Cardiac muscle cell (in vitro differentiated cells and primary cell): ENCODE measurements around the gene ITGA8. TPM values are rescaled to one million over a fixed set of nuclear protein-coding genes. Genes with fewer than 3 reads are reported as not detected.
"Not testable (repeated sequence)": the region's sequence is repeated elsewhere in the genome, so short reads cannot be mapped to it uniquely, and the experiment has no call there.

Source experiments
- DNase-seq, 2 donors: peaks; one replicate each; pipeline versions ENCODE4 v3.0.0 to v3.0.0-alpha.2; 2010 to 2017; ENCODE audit warnings: low read depth in 1 of 2, low spot score in 1 of 2
- H3K27ac ChIP-seq: fragments of 200-600 bp; sonication (generic); 2 replicates; pipeline ENCODE4 v1.5.1; 2016
- H3K27me3 ChIP-seq: fragments of 200-600 bp; sonication (generic); 2 replicates; pipeline ENCODE4 v1.6.0; 2016; ENCODE audit warnings: control low read depth
- H3K36me3 ChIP-seq: fragments of 200-600 bp; sonication (generic); 2 replicates; pipeline ENCODE4 v1.5.1; 2016; ENCODE audit warnings: control low read depth
- H3K4me1 ChIP-seq: fragments of 200-600 bp; sonication (generic); 2 replicates; pipeline ENCODE4 v1.8.1; 2017; ENCODE audit warnings: low read depth, mild to moderate bottlenecking, mixed run types
- H3K4me3 ChIP-seq: fragments of 200-600 bp; sonication (generic); 2 replicates; pipeline ENCODE4 v1.5.1; 2016; ENCODE audit warnings: mild to moderate bottlenecking
- H3K9me3 ChIP-seq: fragments of 200-600 bp; sonication (generic); 2 replicates; pipeline ENCODE4 v1.5.1; 2017; ENCODE audit warnings: low read depth, mild to moderate bottlenecking, control low read depth
- CTCF ChIP-seq: IDR thresholded peaks from 2 replicates; pipeline ENCODE4 v1.5.1; 2012; ENCODE audit warnings: low read depth, mild to moderate bottlenecking, low read length
- polyA plus RNA-seq: library from polyadenylated mRNA; unstranded; fragments of >200 nt; fragmentation: Nextera tagmentation; extraction: Ambion mirVana; gene quantifications from 2 replicates; pipeline ENCODE4 v1.2.1, GENCODE V29; 2016
- total RNA-seq: library from RNA; depleted of rRNA; stranded (reverse); fragments of >200 nt; gene quantifications from 2 replicates; pipeline ENCODE4 v1.2.3, GENCODE V29; 2016

The ITGA8 gene
- 1.6 and 2.0 TPM in 2 replicates for total RNA-seq
- polyA plus RNA-seq: 0.88 and 1.9 TPM in 2 replicates

- H3K36me3 ChIP-seq: no peaks in the 10 kb centered on the region
- peak; percentile 61 for TF ChIP-seq CTCF
- no peaks in the 10 kb centered on the region for H3K9me3 ChIP-seq
- no peaks in the 10 kb centered on the region for H3K4me1 ChIP-seq
- peak; percentile 39 to 79 for DNase-seq
- H3K27me3 ChIP-seq: peaks cover 21% of the 10 kb centered on the region
- no peak within 1 kb of the TSS for H3K27ac ChIP-seq
- H3K4me3 ChIP-seq: peak within 1 kb of the TSS; percentile 67
Observed at GRCh38 chr10:15719899-15720634, at the start of gene ITGA8. ITGA8 (minus strand) TSS chr10:15719922; CDS start chr10:15719771, 151 bp downstream.

DNA sequence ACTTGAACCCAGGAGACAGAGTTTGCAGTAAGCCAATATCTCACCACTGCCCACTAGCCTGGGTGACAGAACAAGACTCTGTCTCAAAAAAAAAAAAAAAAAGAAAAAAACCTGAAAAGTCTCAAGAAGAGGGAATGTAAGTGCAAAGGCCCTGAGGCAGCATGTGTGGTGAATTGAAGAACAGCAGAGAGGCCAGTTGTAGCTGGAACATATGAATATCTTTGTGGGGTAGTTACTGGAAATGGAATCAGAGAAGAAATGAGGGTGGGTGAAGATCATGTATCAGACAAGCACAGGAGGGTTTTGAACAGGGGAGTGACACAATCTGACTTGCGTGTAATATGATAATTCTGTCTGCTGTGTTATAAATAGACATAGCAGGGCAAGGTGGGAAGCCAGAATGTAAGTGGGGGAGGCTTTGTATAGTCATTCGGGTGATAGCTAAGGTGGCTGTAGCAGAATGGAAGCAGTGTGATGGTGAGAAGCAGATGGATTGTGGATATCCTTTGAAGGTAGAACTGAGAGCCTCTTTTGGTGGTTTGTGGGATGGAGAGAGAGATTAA lies 45.3 kb upstream of the ITGA8 start:
- no peaks in the 10 kb centered on the region for H3K36me3 ChIP-seq
- no peaks in the 10 kb centered on the region for H3K4me1 ChIP-seq
- H3K9me3 ChIP-seq: no peaks in the 10 kb centered on the region
- DNase-seq: no peak
- no peak overlapping the region for H3K4me3 ChIP-seq
- no peak for TF ChIP-seq CTCF
- no peaks in the 10 kb centered on the region for H3K27me3 ChIP-seq
- no peak overlapping the region for H3K27ac ChIP-seq

GRCh38 chr10:15763006-15763405 lies 43.3 kb upstream of the ITGA8 start:
- no peak for TF ChIP-seq CTCF
- Histone ChIP-seq H3K4me1 (no peaks in the 10 kb centered on the region), H3K9me3 (no peaks in the 10 kb centered on the region)

GRCh38 chr10:15762239-15762638 lies 42.5 kb upstream of the ITGA8 start:
- not testable (repeated sequence) for H3K9me3 ChIP-seq, DNase-seq, H3K27me3 ChIP-seq, H3K4me3 ChIP-seq, H3K27ac ChIP-seq, H3K36me3 ChIP-seq, H3K4me1 ChIP-seq

More at GRCh38 chr10:15763006-15763405, 43.3 kb upstream of the ITGA8 start:
- H3K4me3 ChIP-seq: no peak overlapping the region
- no peaks in the 10 kb centered on the region for H3K27me3 ChIP-seq
- no peaks in the 10 kb centered on the region for H3K36me3 ChIP-seq
- H3K27ac ChIP-seq: no peak overlapping the region
- no peak for DNase-seq

- not testable (repeated sequence) for H3K36me3 ChIP-seq, H3K4me3 ChIP-seq, H3K4me1 ChIP-seq, H3K9me3 ChIP-seq, DNase-seq, H3K27ac ChIP-seq, H3K27me3 ChIP-seq
Observed at GRCh38 chr10:15761224-15761623, 41.5 kb upstream of the ITGA8 start.

- no peak overlapping the region for H3K4me3 ChIP-seq
- no peak for DNase-seq
- no peak overlapping the region for H3K27ac ChIP-seq
- no peak for TF ChIP-seq CTCF
- H3K36me3 ChIP-seq: no peaks in the 10 kb centered on the region
- no peaks in the 10 kb centered on the region for H3K9me3 ChIP-seq
- no peaks in the 10 kb centered on the region for H3K4me1 ChIP-seq
- H3K27me3 ChIP-seq: no peaks in the 10 kb centered on the region
Observed at GRCh38 chr10:15760681-15761080, 41.0 kb upstream of the ITGA8 start.
